HepG2 (cell line): ENCODE measurements around the gene TECPR1. TPM values are rescaled to one million over a fixed set of nuclear protein-coding genes. Genes with fewer than 3 reads are reported as not detected.

Experiments used
- AGO2 ChIP-seq: fragments of 200-400 bp; formaldehyde crosslinking; optimal IDR thresholded peaks from 2 replicates; pipeline ENCODE3; 2017; ENCODE audit warnings: mild to moderate bottlenecking, low read depth, low read length, moderate library complexity
- EHMT2 ChIP-seq: fragments of 200-600 bp; sonication (generic); IDR thresholded peaks from 2 replicates; pipeline ENCODE4 v1.7.0; 2017; ENCODE audit warnings: antibody characterized with exemption, low read depth, low read length, borderline replicate concordance
- HDAC6 ChIP-seq: fragments of 200-600 bp; sonication (generic); IDR thresholded peaks from 2 replicates; pipeline ENCODE4 v1.7.0; 2017; ENCODE audit warnings: mild to moderate bottlenecking, antibody characterized with exemption, low read length, low read depth
- MTA1 ChIP-seq: sonication (generic); formaldehyde crosslinking; IDR thresholded peaks from 2 replicates; pipeline ENCODE4 v1.4.0; 2020; ENCODE audit warnings: missing genetic modification reagents, mild to moderate bottlenecking, borderline replicate concordance
- PITX1 ChIP-seq: sonication (generic); formaldehyde crosslinking; IDR thresholded peaks from 2 replicates; pipeline ENCODE4 v1.5.1; 2020; ENCODE audit warnings: mild to moderate bottlenecking, missing genetic modification reagents
- SMAD9 ChIP-seq: sonication (generic); formaldehyde crosslinking; IDR thresholded peaks from 2 replicates; pipeline ENCODE4 v1.5.1; 2020; ENCODE audit warnings: mild to moderate bottlenecking, missing genetic modification reagents
- SMC3 ChIP-seq: IDR thresholded peaks from 2 replicates; pipeline ENCODE4 v1.6.1; 2011; ENCODE audit warnings: low read length, improper control_type of control experiment
- SRSF9 ChIP-seq: fragments of 200-400 bp; formaldehyde crosslinking; IDR thresholded peaks from 2 replicates; pipeline ENCODE4 v1.6.1; 2018; ENCODE audit warnings: borderline replicate concordance, mild to moderate bottlenecking, low read depth, low read length; ENCODE audit not compliant: insufficient read depth, poor library complexity, severe bottlenecking
- YEATS4 ChIP-seq: sonication (generic); formaldehyde crosslinking; IDR thresholded peaks from 2 replicates; pipeline ENCODE4 v1.4.0; 2020; ENCODE audit warnings: missing genetic modification reagents, borderline replicate concordance
- ZBTB8A ChIP-seq: sonication (generic); formaldehyde crosslinking; IDR thresholded peaks from 2 replicates; pipeline ENCODE4 v1.4.0; 2020; ENCODE audit warnings: mild to moderate bottlenecking, low read depth, missing genetic modification reagents, borderline replicate concordance
- ZC3H4 ChIP-seq: sonication (generic); formaldehyde crosslinking; IDR thresholded peaks from 2 replicates; pipeline ENCODE4 v1.4.0; 2020; ENCODE audit warnings: missing genetic modification reagents, borderline replicate concordance
- ZNF501 ChIP-seq: sonication (generic); formaldehyde crosslinking; IDR thresholded peaks from 2 replicates; pipeline ENCODE4 v1.5.1; 2020; ENCODE audit warnings: mild to moderate bottlenecking, moderate library complexity, missing genetic modification reagents
- ZNF614 ChIP-seq: IDR thresholded peaks from 2 replicates; pipeline ENCODE4 v1.6.1; 2018; ENCODE audit warnings: missing biosample characterization, missing genetic modification reagents, inconsistent platforms, borderline replicate concordance
- ZNF720 ChIP-seq: sonication (generic); formaldehyde crosslinking; IDR thresholded peaks from 2 replicates; pipeline ENCODE4 v1.4.0; 2020; ENCODE audit warnings: missing genetic modification reagents
- ZNF780A ChIP-seq: sonication (generic); formaldehyde crosslinking; IDR thresholded peaks from 2 replicates; pipeline ENCODE4 v1.8.0; 2022; ENCODE audit warnings: mild to moderate bottlenecking, missing genetic modification reagents, moderate library complexity
- ZNF891 ChIP-seq: sonication (generic); formaldehyde crosslinking; IDR thresholded peaks from 2 replicates; pipeline ENCODE4 v1.5.0; 2020; ENCODE audit warnings: mild to moderate bottlenecking, missing genetic modification reagents
- polyA plus RNA-seq, 8 experiments: library from polyadenylated mRNA; depleted of rRNA in 3 of 8; stranded (reverse) in 7 of 8; unstranded in 1 of 8; fragments of >200 nt; fragmentation: Illumina TruSeq in 4 of 8; extraction: Trizol in 4 of 8; gene quantifications; 2 replicates each; pipeline versions ENCODE4 v1.2.1 to v1.2.3, GENCODE V29; 2011 to 2016; ENCODE audit warnings: low read depth in 4 of 8, missing spikeins in 1 of 8, mixed read lengths in 1 of 8; ENCODE audit not compliant: insufficient read depth in 1 of 8
- total RNA-seq, 5 experiments: library from RNA; depleted of rRNA; stranded (reverse); fragments of >200 nt; fragmentation: Illumina TruSeq; extraction: Trizol; gene quantifications; 2 replicates each; pipeline ENCODE4 v1.2.3, GENCODE V29; 2016; ENCODE audit warnings: low read depth in 1 of 5
- TF ChIP-seq, protein P1 (sequence below): sonication (generic); formaldehyde crosslinking; IDR thresholded peaks from 2 replicates; pipeline ENCODE4 v1.8.0; 2022; ENCODE audit warnings: mild to moderate bottlenecking, missing genetic modification reagents, moderate library complexity
- TF ChIP-seq, protein P2 (sequence below): sonication (generic); formaldehyde crosslinking; conservative IDR thresholded peaks from 2 replicates; pipeline ENCODE4 v1.8.1; 2023; ENCODE audit warnings: missing genetic modification reagents
- TF ChIP-seq, protein P3 (sequence below): sonication (generic); formaldehyde crosslinking; IDR thresholded peaks from 2 replicates; pipeline ENCODE4 v1.8.0; 2022; ENCODE audit warnings: missing genetic modification reagents, mild to moderate bottlenecking, borderline replicate concordance
- TF ChIP-seq, protein P4 (sequence below): IDR thresholded peaks from 2 replicates; pipeline ENCODE4 v1.4.0; 2020; ENCODE audit warnings: mild to moderate bottlenecking, missing genetic modification reagents
- TF ChIP-seq, protein P5 (sequence below): sonication (generic); formaldehyde crosslinking; IDR thresholded peaks from 2 replicates; pipeline ENCODE4 v1.4.0; 2020; ENCODE audit warnings: missing genetic modification reagents; ENCODE audit errors: not compliant biosample characterization

TECPR1 gene
- total and polyA plus RNA-seq, 2 of the 13 experiments (the other 11 are each of a cell fraction or from before 2014, with no cell fraction given) = 2.3 to 6.3 TPM

DNA sequence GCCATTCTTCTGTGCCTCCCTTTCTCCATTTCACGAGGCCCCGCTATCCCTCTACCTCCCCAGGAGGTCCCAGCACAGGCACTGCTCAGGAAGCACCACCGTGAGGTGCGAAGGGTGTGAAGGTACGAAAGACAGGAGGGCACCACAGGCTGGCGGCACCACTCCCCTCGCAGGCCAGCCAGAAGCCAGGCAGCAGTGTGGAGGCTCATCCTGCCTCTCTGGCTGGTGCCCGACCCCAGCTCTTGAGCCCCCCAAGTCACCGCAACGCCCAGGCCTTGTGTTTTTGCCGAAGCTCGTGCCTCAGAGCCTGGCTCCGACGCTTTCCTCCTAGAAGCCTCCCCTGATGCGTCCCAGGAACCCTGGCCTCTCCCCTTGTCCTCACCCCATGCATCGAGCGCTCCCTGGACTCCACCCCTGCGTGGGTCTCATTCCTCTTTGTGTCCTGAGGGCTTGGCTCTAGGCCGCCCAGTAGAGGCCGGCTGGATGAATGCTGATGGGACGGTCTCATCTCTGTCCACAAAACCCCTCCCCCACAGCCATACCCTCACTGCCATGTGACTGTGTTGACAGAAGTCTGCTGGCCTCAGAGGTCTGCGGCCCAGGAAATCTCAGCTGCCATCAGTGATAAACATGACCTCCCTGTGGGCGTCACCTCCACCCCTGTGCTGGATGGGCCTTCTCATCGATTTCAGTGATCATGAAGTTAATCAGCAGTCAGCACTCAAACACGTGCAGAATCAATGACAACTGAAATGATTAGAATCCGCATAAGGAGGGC lies 48.8 kb upstream of the TECPR1 start (continued):
- TF ChIP-seq, protein P1, sequence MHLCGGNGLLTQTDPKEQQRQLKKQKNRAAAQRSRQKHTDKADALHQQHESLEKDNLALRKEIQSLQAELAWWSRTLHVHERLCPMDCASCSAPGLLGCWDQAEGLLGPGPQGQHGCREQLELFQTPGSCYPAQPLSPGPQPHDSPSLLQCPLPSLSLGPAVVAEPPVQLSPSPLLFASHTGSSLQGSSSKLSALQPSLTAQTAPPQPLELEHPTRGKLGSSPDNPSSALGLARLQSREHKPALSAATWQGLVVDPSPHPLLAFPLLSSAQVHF (CRISPR knock-in tag) = no peak
- TF ChIP-seq ZNF780A (no peak), PITX1 (CRISPR knock-in tag) (peak; percentile 64), SMAD9 (no peak), SRSF9 (no peak), MTA1 (peak; percentile 71; the same call in 1 of the 2 replicates), SMC3 (no peak; the same call in 1 of the 2 replicates), ZC3H4 (CRISPR knock-in tag) (no peak), ZNF891 (CRISPR knock-in tag) (no peak), ZNF720 (no peak), YEATS4 (peak; percentile 44; the same call in 1 of the 2 replicates), HDAC6 (no peak), ZNF501 (peak; percentile 24; the same call in 1 of the 2 replicates), AGO2 (no peak), EHMT2 (no peak), ZBTB8A (no peak), ZNF614 (CRISPR knock-in tag) (peak; percentile 70; the same call in 1 of the 2 replicates)
- TF ChIP-seq, protein P2, sequence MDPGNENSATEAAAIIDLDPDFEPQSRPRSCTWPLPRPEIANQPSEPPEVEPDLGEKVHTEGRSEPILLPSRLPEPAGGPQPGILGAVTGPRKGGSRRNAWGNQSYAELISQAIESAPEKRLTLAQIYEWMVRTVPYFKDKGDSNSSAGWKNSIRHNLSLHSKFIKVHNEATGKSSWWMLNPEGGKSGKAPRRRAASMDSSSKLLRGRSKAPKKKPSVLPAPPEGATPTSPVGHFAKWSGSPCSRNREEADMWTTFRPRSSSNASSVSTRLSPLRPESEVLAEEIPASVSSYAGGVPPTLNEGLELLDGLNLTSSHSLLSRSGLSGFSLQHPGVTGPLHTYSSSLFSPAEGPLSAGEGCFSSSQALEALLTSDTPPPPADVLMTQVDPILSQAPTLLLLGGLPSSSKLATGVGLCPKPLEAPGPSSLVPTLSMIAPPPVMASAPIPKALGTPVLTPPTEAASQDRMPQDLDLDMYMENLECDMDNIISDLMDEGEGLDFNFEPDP (CRISPR knock-in tag) = no peak
- TF ChIP-seq, protein P3, sequence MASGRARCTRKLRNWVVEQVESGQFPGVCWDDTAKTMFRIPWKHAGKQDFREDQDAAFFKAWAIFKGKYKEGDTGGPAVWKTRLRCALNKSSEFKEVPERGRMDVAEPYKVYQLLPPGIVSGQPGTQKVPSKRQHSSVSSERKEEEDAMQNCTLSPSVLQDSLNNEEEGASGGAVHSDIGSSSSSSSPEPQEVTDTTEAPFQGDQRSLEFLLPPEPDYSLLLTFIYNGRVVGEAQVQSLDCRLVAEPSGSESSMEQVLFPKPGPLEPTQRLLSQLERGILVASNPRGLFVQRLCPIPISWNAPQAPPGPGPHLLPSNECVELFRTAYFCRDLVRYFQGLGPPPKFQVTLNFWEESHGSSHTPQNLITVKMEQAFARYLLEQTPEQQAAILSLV (CRISPR knock-in tag) = no peak
- TF ChIP-seq, protein P4, sequence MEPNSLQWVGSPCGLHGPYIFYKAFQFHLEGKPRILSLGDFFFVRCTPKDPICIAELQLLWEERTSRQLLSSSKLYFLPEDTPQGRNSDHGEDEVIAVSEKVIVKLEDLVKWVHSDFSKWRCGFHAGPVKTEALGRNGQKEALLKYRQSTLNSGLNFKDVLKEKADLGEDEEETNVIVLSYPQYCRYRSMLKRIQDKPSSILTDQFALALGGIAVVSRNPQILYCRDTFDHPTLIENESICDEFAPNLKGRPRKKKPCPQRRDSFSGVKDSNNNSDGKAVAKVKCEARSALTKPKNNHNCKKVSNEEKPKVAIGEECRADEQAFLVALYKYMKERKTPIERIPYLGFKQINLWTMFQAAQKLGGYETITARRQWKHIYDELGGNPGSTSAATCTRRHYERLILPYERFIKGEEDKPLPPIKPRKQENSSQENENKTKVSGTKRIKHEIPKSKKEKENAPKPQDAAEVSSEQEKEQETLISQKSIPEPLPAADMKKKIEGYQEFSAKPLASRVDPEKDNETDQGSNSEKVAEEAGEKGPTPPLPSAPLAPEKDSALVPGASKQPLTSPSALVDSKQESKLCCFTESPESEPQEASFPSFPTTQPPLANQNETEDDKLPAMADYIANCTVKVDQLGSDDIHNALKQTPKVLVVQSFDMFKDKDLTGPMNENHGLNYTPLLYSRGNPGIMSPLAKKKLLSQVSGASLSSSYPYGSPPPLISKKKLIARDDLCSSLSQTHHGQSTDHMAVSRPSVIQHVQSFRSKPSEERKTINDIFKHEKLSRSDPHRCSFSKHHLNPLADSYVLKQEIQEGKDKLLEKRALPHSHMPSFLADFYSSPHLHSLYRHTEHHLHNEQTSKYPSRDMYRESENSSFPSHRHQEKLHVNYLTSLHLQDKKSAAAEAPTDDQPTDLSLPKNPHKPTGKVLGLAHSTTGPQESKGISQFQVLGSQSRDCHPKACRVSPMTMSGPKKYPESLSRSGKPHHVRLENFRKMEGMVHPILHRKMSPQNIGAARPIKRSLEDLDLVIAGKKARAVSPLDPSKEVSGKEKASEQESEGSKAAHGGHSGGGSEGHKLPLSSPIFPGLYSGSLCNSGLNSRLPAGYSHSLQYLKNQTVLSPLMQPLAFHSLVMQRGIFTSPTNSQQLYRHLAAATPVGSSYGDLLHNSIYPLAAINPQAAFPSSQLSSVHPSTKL (CRISPR knock-in tag) = peak; percentile 84
- TF ChIP-seq, protein P5, sequence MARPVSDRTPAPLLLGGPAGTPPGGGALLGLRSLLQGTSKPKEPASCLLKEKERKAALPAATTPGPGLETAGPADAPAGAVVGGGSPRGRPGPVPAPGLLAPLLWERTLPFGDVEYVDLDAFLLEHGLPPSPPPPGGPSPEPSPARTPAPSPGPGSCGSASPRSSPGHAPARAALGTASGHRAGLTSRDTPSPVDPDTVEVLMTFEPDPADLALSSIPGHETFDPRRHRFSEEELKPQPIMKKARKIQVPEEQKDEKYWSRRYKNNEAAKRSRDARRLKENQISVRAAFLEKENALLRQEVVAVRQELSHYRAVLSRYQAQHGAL (CRISPR knock-in tag) = no peak
